DMS153 treated with DMSO at 0.1 percent for 48 hours (cell line): Measurements from ENCODE around the gene OPA3.
"Not testable (repeated sequence)": the region's sequence is repeated elsewhere in the genome, so short reads cannot be mapped to it uniquely, and the experiment has no call there.

ENCODE experiments used
- DNase-seq: peaks from one replicate; lab custom pipeline; 2025; ENCODE audit not compliant: unreplicated experiment; lab: John Stamatoyannopoulos, UW

The OPA3 gene

DNA sequence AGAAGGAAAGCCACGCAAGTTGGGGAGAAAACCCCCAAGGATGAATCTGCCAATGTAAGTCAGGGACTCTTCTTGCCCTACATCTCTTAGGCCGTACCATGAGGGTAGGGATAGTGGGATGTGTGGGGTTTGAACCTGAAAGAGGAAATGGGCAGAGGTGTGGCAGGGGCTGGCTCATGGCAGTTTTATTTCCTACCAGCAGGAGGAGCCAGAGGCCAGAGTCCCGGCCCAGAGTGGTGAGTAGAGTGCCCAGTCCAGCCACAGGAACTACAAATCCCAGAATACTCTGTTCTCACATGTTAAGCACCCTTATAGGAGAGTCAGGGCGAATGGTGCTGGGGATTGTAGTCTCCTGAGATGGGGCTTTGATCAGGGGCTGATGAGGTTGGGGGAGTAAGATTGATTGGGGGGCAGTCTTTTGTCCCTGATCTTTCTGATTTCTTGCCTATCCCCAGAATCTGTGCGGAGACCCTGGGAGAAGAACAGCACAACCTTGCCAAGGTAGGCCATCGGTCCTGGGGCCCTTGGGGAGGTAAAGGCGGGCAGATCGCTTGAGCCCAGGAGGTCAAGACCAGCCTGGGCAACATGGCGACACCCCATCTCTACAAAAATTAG, 60.9 kb downstream of the OPA3 start:
- peak; percentile 78 for DNase-seq

GRCh38 chr19:45522010-45522941, 62.3 kb downstream of the OPA3 start:
- no peak for DNase-seq

GRCh38 chr19:45518469-45518826, 66.2 kb downstream of the OPA3 start:
- DNase-seq, result no peak

- DNase-seq, result no peak
These were observed 66.7 kb downstream of the OPA3 start for GRCh38 chr19:45517641-45518468.

DNA sequence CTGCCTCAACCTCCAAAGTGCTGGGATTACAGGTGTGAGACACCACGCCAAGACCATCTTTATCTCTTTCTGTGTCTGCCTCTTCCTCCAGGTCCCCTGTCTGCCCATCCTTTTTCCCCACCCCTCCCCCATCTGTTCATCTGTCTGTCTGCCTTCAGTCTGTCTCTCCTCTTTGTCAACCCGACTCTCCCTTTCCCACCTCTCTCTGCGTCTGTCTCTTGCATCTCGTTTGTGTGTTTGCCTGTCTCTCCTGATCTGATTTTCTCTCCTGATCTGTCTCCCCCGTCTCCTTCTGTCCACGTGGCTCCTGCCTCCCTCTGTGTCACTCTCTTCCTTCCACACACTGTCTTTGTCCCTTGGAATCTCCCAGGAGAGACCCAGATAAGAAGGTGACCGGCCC, 67.4 kb downstream of the OPA3 start:
- DNase-seq, result no peak

DNA sequence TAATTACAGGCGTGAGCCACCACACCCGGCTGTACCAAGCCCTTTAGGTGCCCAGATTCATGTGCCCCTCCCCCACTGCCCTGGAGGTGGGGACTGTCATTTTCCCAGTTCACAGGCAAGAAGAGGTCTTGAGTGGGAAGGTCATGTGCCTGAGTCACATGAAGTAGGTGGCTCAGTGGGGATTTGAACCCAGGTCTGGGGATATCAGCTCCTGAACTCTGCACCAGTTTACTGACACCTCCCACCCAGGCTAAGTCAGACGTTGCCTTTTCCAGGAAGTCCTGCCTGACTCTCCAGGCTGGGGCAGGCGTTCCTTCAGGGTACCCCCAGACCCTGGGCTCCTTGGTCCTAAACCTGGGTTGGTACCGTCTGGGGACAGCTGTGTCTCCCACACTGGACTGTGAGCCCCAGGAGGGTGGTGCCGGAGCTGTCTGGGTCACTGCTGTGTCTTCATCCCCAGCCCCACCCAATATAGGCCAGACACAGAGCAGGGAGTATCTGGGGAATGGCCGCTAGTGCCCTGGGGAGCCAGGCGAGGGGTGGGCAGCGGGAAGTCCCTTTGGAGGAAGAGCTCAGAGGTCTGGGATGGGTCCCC, 68.7 kb downstream of the OPA3 start:
- DNase-seq, result no peak

DNA sequence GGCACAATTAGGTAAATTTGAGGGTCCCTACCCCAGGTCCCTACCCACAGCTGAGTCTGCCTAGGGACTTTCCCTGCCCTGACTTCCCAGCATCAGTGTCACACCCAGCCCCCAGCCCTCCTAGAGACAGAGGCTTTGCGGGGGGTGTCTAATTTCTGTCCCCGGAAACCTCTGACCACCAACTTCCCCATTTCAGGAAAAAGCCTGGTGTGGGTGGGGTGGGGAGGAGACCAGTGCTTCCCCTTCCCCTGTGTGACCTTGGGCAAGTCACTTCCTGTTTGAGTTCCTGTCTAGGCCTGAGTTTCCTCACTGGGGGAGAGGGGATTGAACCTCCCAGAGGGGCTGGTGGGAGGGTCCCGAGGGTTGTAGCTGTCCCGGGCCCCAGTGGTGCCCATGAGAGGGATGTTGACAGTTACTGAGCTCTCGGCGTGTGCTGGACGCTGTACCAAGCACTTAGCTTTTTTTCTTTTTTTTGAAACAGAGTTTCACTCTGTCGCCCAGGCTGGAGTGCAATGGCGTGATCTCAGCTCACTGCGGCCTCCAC, 69.4 kb downstream of the OPA3 start:
- DNase-seq, result no peak

DNA sequence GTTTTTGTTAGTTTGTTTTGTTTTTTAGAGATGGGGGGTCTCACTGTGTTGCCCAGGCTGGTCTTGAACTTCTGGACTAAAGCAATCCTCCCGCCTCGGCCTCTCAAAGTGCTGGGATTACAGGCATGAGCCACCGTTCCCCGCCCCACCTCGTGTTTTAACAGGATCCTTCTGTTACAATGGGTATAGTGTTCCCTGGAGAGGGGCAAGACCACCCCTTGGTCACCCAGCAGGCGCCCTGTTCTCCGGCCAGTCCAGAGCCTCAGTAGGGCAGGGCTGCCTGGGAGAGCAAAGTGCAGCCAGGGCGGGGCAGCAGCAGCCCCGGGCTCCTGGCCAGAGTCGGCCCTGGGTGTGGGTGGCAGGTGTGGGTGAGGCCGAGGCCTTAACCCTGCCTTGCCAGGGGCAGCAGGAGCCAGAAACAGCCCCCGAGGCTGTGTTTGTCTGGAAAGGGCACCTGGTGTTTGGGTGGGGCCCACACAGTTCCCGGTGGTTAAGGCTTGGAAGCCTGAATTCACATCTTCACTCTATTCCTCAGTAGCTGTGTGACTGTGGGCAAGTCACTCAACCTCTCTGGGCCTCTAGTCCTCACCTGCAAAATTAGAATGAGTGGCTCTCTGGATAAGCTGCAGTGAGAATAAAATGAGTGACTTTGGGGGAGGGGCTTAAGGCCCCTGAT, 70.1 kb downstream of the OPA3 start:
- no peak for DNase-seq

DNA sequence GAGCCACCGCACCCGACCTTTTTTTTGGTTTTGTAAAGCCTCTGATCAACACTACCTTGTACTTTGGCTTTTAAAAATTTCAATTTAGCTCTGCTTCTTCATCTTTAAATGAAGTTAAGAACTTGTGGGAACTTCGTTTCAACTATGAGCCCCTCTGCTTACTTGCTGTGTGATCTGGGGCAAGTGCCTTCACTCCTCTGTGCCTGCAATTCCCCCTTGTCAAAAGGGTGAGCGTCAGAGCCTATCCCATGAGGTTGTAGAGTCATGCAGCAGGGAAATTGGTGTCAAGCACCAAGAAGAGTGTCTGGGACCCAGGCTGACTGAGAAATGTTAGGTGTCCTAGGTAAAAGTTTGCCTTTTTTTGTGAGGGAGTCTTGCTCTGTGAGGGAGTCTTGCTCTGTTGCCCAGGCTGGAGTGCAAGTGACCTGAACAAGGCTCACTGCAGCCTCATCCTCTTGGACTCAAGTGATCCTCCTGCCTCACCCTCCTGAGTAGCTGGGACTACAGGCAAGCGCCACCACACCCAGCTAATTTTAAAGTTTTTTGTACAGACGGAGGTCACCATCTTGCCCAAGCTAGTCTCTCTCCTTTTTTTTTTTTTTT, 71.6 kb downstream of the OPA3 start:
- DNase-seq, result no peak

GRCh38 chr19:45511074-45511473, 73.5 kb downstream of the OPA3 start:
- DNase-seq, result no peak

- DNase-seq, result not testable (repeated sequence)
These were observed 74.2 kb downstream of the OPA3 start for GRCh38 chr19:45510352-45510751.

DNA sequence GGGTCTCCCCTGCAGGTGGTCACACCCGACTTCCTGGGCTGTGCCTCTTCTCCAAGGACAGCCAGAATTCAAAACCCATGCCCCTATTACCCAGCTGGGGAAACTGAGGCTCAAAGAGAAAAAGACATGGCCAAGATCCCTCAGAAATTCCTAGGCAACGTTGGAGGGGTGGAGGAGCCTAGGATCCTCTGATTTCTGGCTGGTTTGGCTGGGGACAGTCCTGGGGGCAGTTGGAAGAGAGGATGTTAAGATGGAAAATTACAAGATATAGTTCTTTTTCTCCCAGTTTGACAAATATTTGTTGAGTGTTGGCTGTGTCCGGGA, 74.9 kb downstream of the OPA3 start:
- no peak for DNase-seq

DNA sequence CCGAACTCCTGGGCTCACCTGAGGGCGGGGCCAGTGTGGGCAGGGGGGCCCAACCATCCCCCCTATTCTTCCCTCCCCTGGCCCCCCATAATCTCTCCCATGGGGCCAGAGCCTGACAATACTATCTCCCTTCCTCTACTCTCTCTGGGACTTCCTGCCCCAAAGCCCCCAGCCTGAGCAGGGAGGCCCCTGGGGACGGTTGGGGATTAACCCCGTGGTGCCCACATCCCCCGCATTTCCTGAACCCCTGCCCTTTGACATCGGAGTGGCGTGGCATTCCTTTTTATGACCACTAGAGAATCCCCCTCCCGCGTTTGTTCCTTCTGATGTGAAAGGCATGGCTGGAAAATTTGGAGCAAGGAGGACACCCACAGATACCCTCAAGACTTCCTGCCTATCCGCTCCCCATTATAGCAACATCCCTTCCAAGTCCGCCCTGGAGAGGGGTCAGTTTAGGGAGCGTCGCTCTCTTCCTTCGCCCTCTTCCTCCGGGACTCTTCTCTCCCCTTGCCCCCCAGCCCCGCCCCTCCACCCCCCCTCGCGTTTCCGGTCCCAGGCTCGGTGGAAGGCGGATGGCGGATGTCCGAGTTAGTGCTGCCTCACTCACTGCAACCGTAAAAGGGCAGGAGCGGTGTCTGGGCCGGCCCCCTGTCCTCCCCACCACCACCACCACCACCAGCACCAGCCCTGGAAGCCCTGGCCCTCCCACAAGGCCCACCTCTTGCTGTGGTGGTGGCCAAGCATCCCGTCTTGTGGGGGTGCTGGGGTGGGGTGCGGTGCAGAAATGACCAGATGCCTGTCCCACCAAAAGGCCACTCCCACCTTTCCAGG, 75.5 kb downstream of the OPA3 start:
- no peak for DNase-seq

DNA sequence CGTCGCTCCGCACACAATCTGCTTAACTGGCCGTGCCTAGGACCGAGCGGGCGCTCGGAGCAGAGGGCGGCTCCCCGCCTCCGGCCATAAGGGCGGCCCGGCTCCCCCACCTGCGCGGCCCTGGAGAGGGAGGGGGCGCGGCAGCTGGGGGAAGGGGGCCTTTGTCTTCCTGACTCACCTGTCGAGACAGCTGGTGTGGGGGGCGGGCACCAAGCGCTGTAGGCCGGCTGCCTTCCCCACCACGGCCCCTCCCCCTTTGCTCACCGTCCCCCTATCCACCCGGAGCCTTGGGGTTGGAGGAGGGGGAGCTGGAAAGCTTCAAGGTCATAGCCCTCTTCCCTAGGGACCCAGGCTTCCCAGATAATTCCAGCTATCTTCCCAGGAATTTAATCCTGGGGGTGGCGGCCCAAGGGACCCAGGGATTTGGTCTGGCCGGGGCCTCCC, 76.2 kb downstream of the OPA3 start:
- DNase-seq, result peak; percentile 9

DNA sequence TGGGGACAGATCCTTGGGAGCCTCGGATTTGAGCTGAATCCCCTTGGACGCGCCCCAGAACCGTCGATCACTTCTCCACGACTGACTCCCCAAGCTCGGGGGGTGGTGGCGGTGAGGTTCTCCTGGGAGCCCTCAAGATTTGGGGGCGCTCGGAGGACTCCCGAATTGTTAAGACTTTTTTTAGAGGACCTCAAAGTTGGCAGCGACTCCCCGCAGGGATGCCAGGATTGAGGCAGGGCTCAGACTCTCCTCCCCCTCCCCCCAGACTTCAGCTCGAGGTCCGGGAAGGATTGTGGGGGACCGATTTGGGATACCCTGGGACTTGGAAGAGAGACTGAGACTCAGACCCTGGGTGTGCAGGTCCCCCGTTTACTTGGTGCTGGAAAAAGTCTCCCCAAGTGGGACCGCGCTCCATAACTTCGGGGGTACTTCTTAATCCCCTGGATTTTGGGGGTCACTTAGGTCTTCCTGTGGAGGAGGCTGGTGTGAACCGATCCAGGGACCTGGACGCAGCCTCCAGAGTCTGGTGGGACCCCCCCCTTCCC, 76.7 kb downstream of the OPA3 start:
- no peak for DNase-seq

DNA sequence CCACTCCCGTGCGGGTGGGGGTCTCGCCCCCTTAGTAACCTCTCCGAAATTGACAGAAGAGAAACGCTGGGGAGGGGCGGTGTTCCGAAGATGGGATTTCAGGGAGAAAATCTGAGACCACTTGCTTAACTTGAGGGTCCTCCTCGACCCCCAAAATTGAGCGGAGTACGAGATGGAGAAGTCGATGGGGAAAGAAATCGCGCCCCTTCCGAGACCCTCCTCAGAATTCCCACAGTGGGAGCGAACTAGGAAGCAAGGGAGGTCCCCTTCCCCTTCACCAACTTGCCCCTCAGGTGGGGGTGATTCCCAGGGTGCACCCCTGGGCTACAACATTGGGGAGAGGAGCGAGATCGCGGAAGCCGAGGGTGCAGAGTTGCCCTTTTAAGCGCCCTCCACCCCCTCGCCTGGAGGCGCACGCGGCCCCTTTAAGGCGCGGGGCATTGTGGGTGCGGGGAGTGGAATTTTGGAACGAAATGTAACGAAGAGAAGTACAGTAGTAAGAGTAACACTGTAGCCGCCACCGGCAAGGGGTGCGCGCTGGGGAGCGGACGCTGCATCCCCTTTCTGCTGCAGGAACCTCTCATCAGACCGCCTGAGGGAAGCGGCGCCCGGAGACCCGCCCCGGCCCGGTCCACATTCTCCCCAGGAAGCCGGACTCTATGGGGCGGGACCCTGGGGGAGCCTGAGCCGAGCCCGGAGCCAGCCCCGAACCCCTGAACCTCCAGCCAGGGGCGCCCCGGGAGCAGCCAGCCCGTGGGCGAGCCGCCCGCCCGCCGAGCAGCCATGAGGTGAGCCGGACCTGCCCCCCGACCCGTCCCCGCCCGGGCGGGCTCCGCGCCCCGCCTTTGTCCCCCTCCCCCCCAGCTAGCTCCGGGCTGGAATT, 77.4 kb downstream of the OPA3 start, which contains the start of gene VASP:
VASP (plus strand) TSS at position 491 of the 883 bp plus-strand sequence; CDS start at position 784, 293 bp downstream.
- DNase-seq, result peak; percentile 55

DNA sequence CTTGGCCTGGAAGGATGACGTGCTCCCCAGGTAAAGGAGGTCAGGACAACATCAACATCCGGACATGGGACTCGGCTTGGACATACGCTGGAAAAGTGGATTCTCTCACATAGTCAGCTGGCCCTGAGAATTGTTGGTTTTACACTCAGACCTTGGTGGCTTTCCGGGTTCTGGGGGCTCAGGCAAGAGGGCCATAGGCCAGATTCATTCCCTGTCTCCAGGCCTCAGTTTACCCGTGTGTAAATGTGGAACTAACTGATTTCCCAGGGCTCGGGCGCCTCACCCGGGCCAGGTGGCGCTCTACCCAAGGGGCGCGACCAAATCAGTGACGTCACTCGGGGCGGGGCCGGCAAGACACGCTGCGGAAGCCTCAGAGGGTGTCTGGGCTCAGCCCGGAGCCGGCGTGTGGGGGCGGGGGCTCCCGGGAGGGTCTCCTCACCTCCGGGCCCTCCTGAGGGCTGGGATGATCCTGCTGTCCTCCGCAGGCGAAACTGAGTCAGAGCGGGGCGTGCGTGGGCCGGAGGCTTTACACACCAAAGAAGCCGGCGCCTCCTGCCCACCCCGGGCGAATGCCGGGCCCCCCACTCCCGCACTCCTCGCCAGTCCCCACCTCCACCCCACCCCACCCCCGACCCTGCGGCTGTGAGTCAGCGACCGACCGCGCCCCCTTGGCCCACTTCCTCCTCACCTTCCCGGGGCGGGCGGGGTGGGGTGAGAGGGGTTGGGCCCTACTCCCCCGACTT, 78.2 kb downstream of the OPA3 start:
- DNase-seq, result peak; percentile 84
